Bronchial epithelial cell (primary cell): ENCODE results near the gene ALOX12B. TPM values are rescaled to one million over a fixed set of nuclear protein-coding genes. Genes with fewer than 3 reads are reported as not detected.

ENCODE experiments used
- DNase-seq: peaks from one replicate; pipeline ENCODE4 v3.0.0-alpha.2; 2010; ENCODE audit warnings: low read depth
- FAIRE-seq: peaks from 2 replicates; lab custom pipeline; 2011; peaks lifted over from hg19 to GRCh38; lab: Jason Lieb, UNC
- H3K27me3 ChIP-seq: 2 replicates; pipeline ENCODE4 v1.5.1; 2011; ENCODE audit warnings: low read length; ENCODE audit not compliant: control insufficient read depth, insufficient read depth
- H3K36me3 ChIP-seq: 2 replicates; pipeline ENCODE4 v1.5.1; 2011; ENCODE audit warnings: low read length; ENCODE audit not compliant: control insufficient read depth, insufficient read depth
- H3K4me3 ChIP-seq: 2 replicates; pipeline ENCODE4 v1.5.1; 2011; ENCODE audit warnings: mild to moderate bottlenecking, low read depth, low read length, control low read depth
- CTCF ChIP-seq: IDR thresholded peaks from 2 replicates; pipeline ENCODE4 v1.5.1; 2011; ENCODE audit warnings: mild to moderate bottlenecking, moderate library complexity, low read length, control low read depth, inconsistent platforms; ENCODE audit not compliant: insufficient read depth, severe bottlenecking
- total RNA-seq: library from RNA; depleted of rRNA; stranded (reverse); fragments of >200 nt; gene quantifications from 2 replicates; pipeline ENCODE4 v1.2.1, GENCODE V29; 2014

The ALOX12B gene
- total RNA-seq, 1 donor from 2014 or later, result 0.26 TPM

GRCh38 chr17:8044819-8045810 is 42.4 kb downstream of the ALOX12B start:
- DNase-seq, result no peak
- no peak for TF ChIP-seq CTCF
- Histone ChIP-seq H3K36me3 (peaks cover 10% of the 10 kb centered on the region), H3K4me3 (no peak overlapping the region), H3K27me3 (peaks cover 1% of the 10 kb centered on the region)
- FAIRE-seq, result peak; percentile 18

DNA sequence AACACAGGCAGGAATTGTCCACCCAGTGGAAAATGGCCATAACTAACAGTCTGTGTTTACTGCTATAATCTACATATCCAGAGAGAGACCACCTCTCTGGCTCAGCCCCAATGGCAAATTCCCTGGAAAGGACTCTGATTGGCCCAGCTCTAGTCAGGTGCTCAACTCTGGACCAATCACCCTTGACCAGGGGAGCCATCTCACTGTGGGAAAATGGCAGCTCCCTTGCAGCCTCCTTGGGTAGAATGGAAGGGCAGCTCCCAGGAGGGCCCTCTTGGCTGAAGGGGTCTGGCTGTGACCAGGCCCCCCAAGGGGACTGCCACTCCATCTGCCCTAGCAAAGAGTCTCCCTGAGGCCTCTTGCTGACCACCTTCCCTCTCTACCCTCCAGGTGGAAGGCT is 45.5 kb downstream of the ALOX12B start:
- Histone ChIP-seq H3K27me3 (peaks cover 1% of the 10 kb centered on the region), H3K36me3 (peaks cover 8% of the 10 kb centered on the region), H3K4me3 (no peak overlapping the region)
- FAIRE-seq, result no peak
- no peak for TF ChIP-seq CTCF
- no peak for DNase-seq

GRCh38 chr17:8041249-8041928 is 46.1 kb downstream of the ALOX12B start:
- FAIRE-seq (peak; percentile 91), DNase-seq (peak; percentile 83)
- Histone ChIP-seq H3K27me3 (peaks cover 1% of the 10 kb centered on the region), H3K4me3 (no peak overlapping the region), H3K36me3 (peaks cover 8% of the 10 kb centered on the region)
- TF ChIP-seq CTCF, result peak; percentile 63

GRCh38 chr17:8039611-8040168 is 47.8 kb downstream of the ALOX12B start:
- Histone ChIP-seq H3K4me3 (peak overlapping the region; percentile 60), H3K36me3 (peaks cover 8% of the 10 kb centered on the region), H3K27me3 (no peaks in the 10 kb centered on the region)
- DNase-seq, result no peak
- TF ChIP-seq CTCF, result no peak
- no peak for FAIRE-seq

DNA sequence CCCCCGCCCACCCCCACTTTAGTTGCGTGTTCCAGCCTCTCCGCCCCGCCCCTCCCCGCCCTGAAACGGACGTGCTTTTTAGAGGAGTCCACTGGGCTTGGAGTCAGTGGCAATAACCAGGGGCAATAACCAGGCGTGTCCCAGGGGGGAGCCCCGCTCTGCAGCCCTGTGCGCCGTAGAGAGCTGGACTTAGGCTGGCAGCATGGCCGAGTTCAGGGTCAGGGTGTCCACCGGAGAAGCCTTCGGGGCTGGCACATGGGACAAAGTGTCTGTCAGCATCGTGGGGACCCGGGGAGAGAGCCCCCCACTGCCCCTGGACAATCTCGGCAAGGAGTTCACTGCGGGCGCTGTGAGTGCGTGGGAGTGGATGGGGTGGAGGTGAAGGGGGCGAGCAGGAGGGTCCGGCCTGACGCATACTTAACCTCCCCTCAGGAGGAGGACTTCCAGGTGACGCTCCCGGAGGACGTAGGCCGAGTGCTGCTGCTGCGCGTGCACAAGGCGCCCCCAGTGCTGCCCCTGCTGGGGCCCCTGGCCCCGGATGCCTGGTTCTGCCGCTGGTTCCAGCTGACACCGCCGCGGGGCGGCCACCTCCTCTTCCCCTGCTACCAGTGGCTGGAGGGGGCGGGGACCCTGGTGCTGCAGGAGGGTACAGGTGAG is 48.4 kb downstream of the ALOX12B start, which contains the start of gene ALOX15B:
TSS of gene ALOX15B (plus strand) at position 106 of the 657 bp plus-strand sequence. CDS start at position 203, 97 bp downstream.
- peaks cover 8% of the 10 kb centered on the region for H3K36me3 ChIP-seq
- H3K27me3 ChIP-seq, result no peaks in the 10 kb centered on the region
- peak within 1 kb of the TSS; percentile 60 for H3K4me3 ChIP-seq
- FAIRE-seq (no peak), DNase-seq (peak; percentile 35)
- no peak for TF ChIP-seq CTCF
